Mammary epithelial cell (primary cell): ENCODE measurements around the gene SEMA3C.

Experiments
- CTCF ChIP-seq, 2 donors: IDR thresholded peaks in 1 of 2; conservative IDR thresholded peaks in 1 of 2; 2 replicates each; pipeline ENCODE4 v1.5.1; 2011 to 2012; ENCODE audit warnings: inconsistent platforms in 2 of 2, low read length in 2 of 2, mild to moderate bottlenecking in 2 of 2, control low read depth in 1 of 2, low read depth in 1 of 2; ENCODE audit not compliant: insufficient read depth in 1 of 2; ENCODE audit errors: extremely low read depth in 1 of 2
- EZH2 ChIP-seq: IDR thresholded peaks from 2 replicates; pipeline ENCODE4 v1.6.1; 2012; ENCODE audit warnings: low read length, inconsistent platforms, borderline replicate concordance

GRCh38 chr7:80790877-80791276 is 128.0 kb downstream of the SEMA3C start:
- no peak for TF ChIP-seq CTCF (conservative IDR thresholded peaks at IDR 0.05 in 1 of 2, IDR thresholded peaks at IDR 0.05 in 1 of 2; ENCODE audit: extremely low read depth in 1 of 2, insufficient read depth in 1 of 2, low read depth in 1 of 2, low read length in 2 of 2)
- no peak for TF ChIP-seq EZH2
